H9 (cell line): Measurements from ENCODE around the gene EHBP1L1. TPM values are rescaled to one million over a fixed set of nuclear protein-coding genes. Genes with fewer than 3 reads are reported as not detected.

Source experiments
- DNase-seq: peaks from one replicate; pipeline ENCODE4 v3.0.0-alpha.2; 2017
- H2AFZ ChIP-seq: one replicate; pipeline ENCODE4 v1.6.1; 2013; ENCODE audit warnings: mild to moderate bottlenecking, low read length, control low read depth, moderate library complexity
- H2AK5ac ChIP-seq: 2 replicates; pipeline ENCODE4 v1.6.1; 2013; ENCODE audit warnings: low read length, control low read depth, mixed read lengths; ENCODE audit not compliant: insufficient read length
- H2BK120ac ChIP-seq: one replicate; pipeline ENCODE4 v1.6.1; 2013; ENCODE audit warnings: low read depth, mild to moderate bottlenecking, low read length, control low read depth, inconsistent platforms; ENCODE audit not compliant: poor library complexity, severe bottlenecking
- H2BK12ac ChIP-seq: 2 replicates; pipeline ENCODE4 v1.6.1; 2013; ENCODE audit warnings: low read length, control low read depth, mixed read lengths, low read depth; ENCODE audit not compliant: insufficient read length
- H2BK15ac ChIP-seq: 2 replicates; pipeline ENCODE4 v1.6.1; 2013; ENCODE audit warnings: low read depth, low read length, control low read depth
- H2BK20ac ChIP-seq: one replicate; pipeline ENCODE4 v1.6.1; 2013; ENCODE audit warnings: low read depth, mild to moderate bottlenecking, low read length, control low read depth, inconsistent platforms; ENCODE audit not compliant: poor library complexity, severe bottlenecking
- H2BK5ac ChIP-seq: 2 replicates; pipeline ENCODE4 v1.6.1; 2013; ENCODE audit warnings: low read length, control low read depth, mixed read lengths; ENCODE audit not compliant: insufficient read length
- H3K14ac ChIP-seq: 2 replicates; pipeline ENCODE4 v1.6.1; 2013; ENCODE audit warnings: low read length, control low read depth; ENCODE audit not compliant: insufficient read depth
- H3K18ac ChIP-seq: 2 replicates; pipeline ENCODE4 v1.6.1; 2013; ENCODE audit warnings: low read depth, mild to moderate bottlenecking, mixed read lengths, low read length, control low read depth; ENCODE audit not compliant: insufficient read length
- H3K23ac ChIP-seq: 2 replicates; pipeline ENCODE4 v1.6.1; 2013; ENCODE audit warnings: low read length, control low read depth, mixed read lengths, low read depth; ENCODE audit not compliant: insufficient read length
- H3K23me2 ChIP-seq: 2 replicates; pipeline ENCODE4 v1.6.1; 2013; ENCODE audit warnings: low read depth, mild to moderate bottlenecking, mixed read lengths, low read length, control low read depth; ENCODE audit not compliant: insufficient read length, poor library complexity, severe bottlenecking
- H3K27ac ChIP-seq: 2 replicates; pipeline ENCODE4 v1.5.1; 2013; ENCODE audit warnings: low read length, control low read depth, mixed read lengths, low read depth; ENCODE audit not compliant: insufficient read length
- H3K27me3 ChIP-seq: 2 replicates; pipeline ENCODE4 v1.6.1; 2013; ENCODE audit warnings: low read length, control low read depth, inconsistent platforms; ENCODE audit not compliant: insufficient read depth
- H3K4ac ChIP-seq: 2 replicates; pipeline ENCODE4 v1.6.1; 2013; ENCODE audit warnings: low read depth, mild to moderate bottlenecking, control low read depth, inconsistent platforms, low read length, moderate library complexity
- H3K4me1 ChIP-seq: 2 replicates; pipeline ENCODE4 v1.6.1; 2013; ENCODE audit warnings: low read length, control low read depth, inconsistent platforms; ENCODE audit not compliant: insufficient read depth
- H3K4me2 ChIP-seq: 2 replicates; pipeline ENCODE4 v1.6.1; 2013; ENCODE audit warnings: low read length, control low read depth, mixed read lengths; ENCODE audit not compliant: insufficient read length, insufficient read depth
- H3K56ac ChIP-seq: 2 replicates; pipeline ENCODE4 v1.6.1; 2013; ENCODE audit warnings: low read depth, mild to moderate bottlenecking, mixed read lengths, low read length, control low read depth; ENCODE audit not compliant: insufficient read length
- H3K79me1 ChIP-seq: 2 replicates; pipeline ENCODE4 v1.6.1; 2013; ENCODE audit warnings: low read depth, mild to moderate bottlenecking, moderate library complexity, low read length, control low read depth, inconsistent platforms; ENCODE audit not compliant: insufficient read depth, poor library complexity, severe bottlenecking
- H3K79me2 ChIP-seq: 2 replicates; pipeline ENCODE4 v1.6.1; 2013; ENCODE audit warnings: low read length, control low read depth, inconsistent platforms; ENCODE audit not compliant: insufficient read depth
- H3K9ac ChIP-seq: 2 replicates; pipeline ENCODE4 v1.6.1; 2013; ENCODE audit warnings: low read length, control low read depth, mixed read lengths; ENCODE audit not compliant: insufficient read length; ENCODE audit errors: extremely low read depth
- H3K9me3 ChIP-seq: one replicate; pipeline ENCODE4 v1.6.1; 2013; ENCODE audit warnings: low read depth, low read length, inconsistent platforms; ENCODE audit not compliant: control insufficient read depth
- H3T11ph ChIP-seq: one replicate; pipeline ENCODE4 v1.6.1; 2013; ENCODE audit warnings: mild to moderate bottlenecking, low read length, control low read depth, inconsistent platforms
- H4K20me1 ChIP-seq: one replicate; pipeline ENCODE4 v1.6.1; 2013; ENCODE audit not compliant: control insufficient read depth, insufficient read length, insufficient read depth
- H4K5ac ChIP-seq: 2 replicates; pipeline ENCODE4 v1.6.1; 2013; ENCODE audit warnings: low read depth, mild to moderate bottlenecking, mixed read lengths, low read length, control low read depth; ENCODE audit not compliant: insufficient read length
- H4K8ac ChIP-seq: replicated peaks from 2 replicates; pipeline ENCODE4 v1.6.1; 2013; ENCODE audit warnings: low read length, control low read depth, mixed read lengths, low read depth; ENCODE audit not compliant: insufficient read length
- H4K91ac ChIP-seq: 2 replicates; pipeline ENCODE4 v1.6.1; 2013; ENCODE audit warnings: low read depth, mild to moderate bottlenecking, moderate library complexity, mixed read lengths, low read length, control low read depth; ENCODE audit not compliant: insufficient read length
- H3K27ac Mint-ChIP-seq, 3 experiments: 2 replicates in 2 of 3; 3 replicates in 1 of 3; pipeline ENCODE4 v1.8.0; 2020 to 2021; ENCODE audit warnings: mixed read lengths in 3 of 3, mild to moderate bottlenecking in 1 of 3, moderate library complexity in 1 of 3
- H3K27me3 Mint-ChIP-seq: 2 replicates; pipeline ENCODE4 v1.8.0; 2021; ENCODE audit warnings: low read depth, mild to moderate bottlenecking, moderate library complexity, mixed read lengths
- H3K36me3 Mint-ChIP-seq, 3 experiments: 2 replicates in 2 of 3; 3 replicates in 1 of 3; pipeline ENCODE4 v1.8.0; 2020 to 2021; ENCODE audit warnings: low read depth in 3 of 3, mixed read lengths in 3 of 3; ENCODE audit not compliant: insufficient read depth in 1 of 3
- H3K4me1 Mint-ChIP-seq, 2 experiments: 2 replicates each; pipeline ENCODE4 v1.8.0; 2020; ENCODE audit warnings: mixed read lengths in 2 of 2
- H3K4me3 Mint-ChIP-seq, 2 experiments: 2 replicates in 1 of 2; 3 replicates in 1 of 2; pipeline ENCODE4 v1.8.0; 2020 to 2021; ENCODE audit warnings: mild to moderate bottlenecking in 2 of 2, mixed read lengths in 2 of 2, moderate library complexity in 1 of 2
- H3K9me3 Mint-ChIP-seq, 2 experiments: 2 replicates in 1 of 2; 3 replicates in 1 of 2; pipeline ENCODE4 v1.8.0; 2020; ENCODE audit warnings: mild to moderate bottlenecking in 2 of 2, mixed read lengths in 2 of 2, moderate library complexity in 1 of 2
- WGBS: extraction: QIAGEN DNeasy Blood & Tissue Kit; methylation state at CpG from one replicate; pipeline ENCODE4 v1.1.7; 2013; ENCODE audit warnings: missing lambda C conversion rate, low lambda C conversion rate, mixed read lengths; ENCODE audit not compliant: insufficient read length; ENCODE audit errors: extremely low coverage; 5-methylcytosine and 5-hydroxymethylcytosine counted together
- total RNA-seq: library from RNA; stranded (reverse); gene quantifications from 2 replicates; pipeline ENCODE4 v1.2.1, GENCODE V29; 2021
- TF ChIP-seq, protein P1 (sequence below): fragments of 200-600 bp; sonication (generic); conservative IDR thresholded peaks from 3 replicates; pipeline ENCODE4 v1.8.0; 2021; ENCODE audit warnings: antibody characterized with exemption, mild to moderate bottlenecking

The EHBP1L1 gene
- total RNA-seq, 1 experiment from 2014 or later: 13.8 TPM

DNA sequence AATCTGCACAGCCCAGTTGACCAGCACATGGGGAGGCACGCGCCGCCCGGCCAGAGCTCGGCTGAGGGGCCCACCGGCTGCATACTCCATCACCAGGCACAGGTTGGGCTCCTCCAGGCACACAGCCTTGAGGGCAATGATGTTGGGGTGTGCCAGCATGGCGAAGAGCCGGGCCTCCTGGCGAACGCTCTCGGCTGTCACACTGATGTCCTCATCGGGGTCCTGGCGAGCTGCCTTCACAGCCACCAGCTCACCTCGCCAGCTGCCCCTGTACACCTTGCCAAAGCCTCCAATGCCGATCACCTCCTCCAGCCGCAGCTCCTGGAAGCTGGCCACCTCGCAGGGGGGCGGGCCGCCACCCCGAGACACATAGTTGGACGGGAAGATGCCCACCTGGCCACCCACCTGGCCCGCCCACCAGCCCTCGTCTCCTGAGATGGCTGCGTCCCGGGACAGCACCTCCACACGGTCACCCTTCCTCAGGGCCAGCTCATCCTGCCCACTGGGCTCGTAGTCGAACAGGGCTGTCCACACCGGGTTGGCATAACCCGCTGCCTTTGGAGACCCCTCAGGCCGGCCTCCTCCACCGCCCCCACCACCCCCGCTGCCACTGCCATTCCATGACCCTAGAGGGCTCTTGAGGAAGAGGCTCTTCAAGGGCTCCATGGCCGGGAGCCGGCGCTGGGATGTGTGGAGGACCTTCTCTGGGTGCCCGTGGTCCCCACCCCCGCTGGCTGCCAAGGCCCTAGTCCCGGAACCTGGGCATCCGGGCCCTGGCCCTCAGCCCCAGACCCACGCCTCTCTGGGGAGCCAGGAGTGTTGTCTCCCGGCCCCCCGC, 37.5 kb downstream of the EHBP1L1 start:
- H3K27me3 ChIP-seq: no peaks in the 10 kb centered on the region
- H3K56ac ChIP-seq: no peak overlapping the region
- H3K14ac ChIP-seq: no peak overlapping the region; the same call in 1 of the 2 replicates
- peak overlapping the region; percentile 94 to 97 for H3K4me3 Mint-ChIP-seq
- no peak overlapping the region for H4K91ac ChIP-seq
- no peaks in the 10 kb centered on the region for H3K9me3 ChIP-seq
- no peak overlapping the region for H4K8ac ChIP-seq
- peak overlapping the region; percentile 53 for H2BK120ac ChIP-seq
- H3K79me1 ChIP-seq: peaks cover 3% of the 10 kb centered on the region
- H2BK15ac ChIP-seq: no peak overlapping the region
- H2AFZ ChIP-seq: no peak overlapping the region
- DNase-seq: no peak
- no CpG with 5 or more reads among the region's 43 CpGs for WGBS
- peak overlapping the region; percentile 82 for H3K4me2 ChIP-seq
- H3K27ac Mint-ChIP-seq: no peak overlapping the region
- no peaks in the 10 kb centered on the region for H4K20me1 ChIP-seq
- TF ChIP-seq, protein P1, sequence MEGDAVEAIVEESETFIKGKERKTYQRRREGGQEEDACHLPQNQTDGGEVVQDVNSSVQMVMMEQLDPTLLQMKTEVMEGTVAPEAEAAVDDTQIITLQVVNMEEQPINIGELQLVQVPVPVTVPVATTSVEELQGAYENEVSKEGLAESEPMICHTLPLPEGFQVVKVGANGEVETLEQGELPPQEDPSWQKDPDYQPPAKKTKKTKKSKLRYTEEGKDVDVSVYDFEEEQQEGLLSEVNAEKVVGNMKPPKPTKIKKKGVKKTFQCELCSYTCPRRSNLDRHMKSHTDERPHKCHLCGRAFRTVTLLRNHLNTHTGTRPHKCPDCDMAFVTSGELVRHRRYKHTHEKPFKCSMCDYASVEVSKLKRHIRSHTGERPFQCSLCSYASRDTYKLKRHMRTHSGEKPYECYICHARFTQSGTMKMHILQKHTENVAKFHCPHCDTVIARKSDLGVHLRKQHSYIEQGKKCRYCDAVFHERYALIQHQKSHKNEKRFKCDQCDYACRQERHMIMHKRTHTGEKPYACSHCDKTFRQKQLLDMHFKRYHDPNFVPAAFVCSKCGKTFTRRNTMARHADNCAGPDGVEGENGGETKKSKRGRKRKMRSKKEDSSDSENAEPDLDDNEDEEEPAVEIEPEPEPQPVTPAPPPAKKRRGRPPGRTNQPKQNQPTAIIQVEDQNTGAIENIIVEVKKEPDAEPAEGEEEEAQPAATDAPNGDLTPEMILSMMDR: no peak
- no peak overlapping the region for H3K23ac ChIP-seq
- no peak overlapping the region for H4K5ac ChIP-seq
- H3T11ph ChIP-seq: no peak overlapping the region
- H3K23me2 ChIP-seq: peaks cover 18% of the 10 kb centered on the region
- H3K4ac ChIP-seq: no peak overlapping the region
- no peak overlapping the region for H2BK5ac ChIP-seq
- H3K4me1 ChIP-seq: no peaks in the 10 kb centered on the region; the same call in none of the 2 replicates
- H2BK12ac ChIP-seq: no peak overlapping the region
- peaks cover 7% of the 10 kb centered on the region; the same call in 1 of the 2 replicates for H3K79me2 ChIP-seq
- H3K18ac ChIP-seq: peak overlapping the region; percentile 63
- H2BK20ac ChIP-seq: no peak overlapping the region
- peaks cover 17 to 24% of the 10 kb centered on the region in 2 experiments for H3K4me1 Mint-ChIP-seq
- H2AK5ac ChIP-seq: no peak overlapping the region
- peaks cover 3% of the 10 kb centered on the region for H3K27me3 Mint-ChIP-seq
- no peak overlapping the region for H3K27ac ChIP-seq
- H3K36me3 Mint-ChIP-seq: peaks cover 15 to 44% (median 41%) of the 10 kb centered on the region in 3 experiments; a peak in 6 of 7 replicates
- no peak overlapping the region for H3K9ac ChIP-seq
- no peaks in the 10 kb centered on the region for H3K9me3 Mint-ChIP-seq
